AG04450 (cell line): ENCODE results near the gene PNRC2. TPM values are rescaled to one million over a fixed set of nuclear protein-coding genes. Genes with fewer than 3 reads are reported as not detected.

Source experiments
- CTCF ChIA-PET: fragments of 300-600, 350-600 bp; formaldehyde crosslinking; extraction: SDS; loops from one replicate; lab custom pipeline; 2022; ENCODE audit warnings: antibody characterized with exemption, inconsistent platforms; lab: Charles Lee
- POLR2A ChIA-PET: fragments of 350-600 bp; formaldehyde crosslinking; extraction: SDS; loops from one replicate; lab custom pipeline; 2021; ENCODE audit warnings: antibody characterized with exemption, inconsistent platforms; lab: Yijun Ruan, JAX
- DNase-seq: peaks from one replicate; pipeline ENCODE4 v3.0.0-alpha.2; 2011; ENCODE audit warnings: low read depth, low spot score
- H3K27ac ChIP-seq: one replicate; pipeline ENCODE4 v1.5.1; 2012; ENCODE audit warnings: low read depth, low read length, control low read depth
- H3K27me3 ChIP-seq: one replicate; pipeline ENCODE4 v1.6.0; 2012; ENCODE audit warnings: low read length; ENCODE audit not compliant: control insufficient read depth, insufficient read depth
- H3K4me3 ChIP-seq: 2 replicates; pipeline ENCODE4 v1.5.1; 2011; ENCODE audit warnings: mild to moderate bottlenecking, low read depth, low read length, control low read depth
- H3K9me3 ChIP-seq: 2 replicates; pipeline ENCODE4 v1.5.1; 2012; ENCODE audit warnings: low read length; ENCODE audit not compliant: control insufficient read depth, insufficient read depth
- polyA plus RNA-seq: library from polyadenylated mRNA; depleted of rRNA; stranded (reverse); fragments of >200 nt; gene quantifications from 2 replicates; pipeline ENCODE4 v1.2.3, GENCODE V29; 2011
- TF ChIP-seq, protein P1 (sequence below): IDR thresholded peaks from 2 replicates; pipeline ENCODE4 v1.5.1; 2011; ENCODE audit warnings: low read depth, low read length, control low read depth, inconsistent platforms

PNRC2 gene
- polyA plus RNA-seq, 1 experiment, result 96.0 TPM

DNA sequence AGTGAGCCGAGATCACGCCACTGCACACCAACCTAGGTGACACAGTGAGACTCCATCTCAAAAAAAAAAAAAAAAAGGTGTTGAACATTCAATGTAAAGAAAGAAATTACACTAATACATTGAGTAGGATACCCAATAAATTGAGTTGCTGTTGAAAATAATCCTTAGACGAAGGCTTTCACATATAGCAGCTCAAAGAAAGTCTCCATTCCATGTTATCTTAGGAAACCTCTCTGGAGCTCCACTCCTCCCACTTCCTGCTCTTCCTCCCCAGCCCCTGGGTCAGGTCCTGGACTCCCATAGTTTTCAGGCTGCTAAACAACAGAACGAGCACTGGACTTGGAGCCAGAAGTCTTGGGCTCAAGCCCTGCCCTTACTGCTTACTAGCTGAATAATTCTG is 30.8 kb upstream of the PNRC2 start:
- POLR2A ChIA-PET, result no interaction called here
- TF ChIP-seq, protein P1, sequence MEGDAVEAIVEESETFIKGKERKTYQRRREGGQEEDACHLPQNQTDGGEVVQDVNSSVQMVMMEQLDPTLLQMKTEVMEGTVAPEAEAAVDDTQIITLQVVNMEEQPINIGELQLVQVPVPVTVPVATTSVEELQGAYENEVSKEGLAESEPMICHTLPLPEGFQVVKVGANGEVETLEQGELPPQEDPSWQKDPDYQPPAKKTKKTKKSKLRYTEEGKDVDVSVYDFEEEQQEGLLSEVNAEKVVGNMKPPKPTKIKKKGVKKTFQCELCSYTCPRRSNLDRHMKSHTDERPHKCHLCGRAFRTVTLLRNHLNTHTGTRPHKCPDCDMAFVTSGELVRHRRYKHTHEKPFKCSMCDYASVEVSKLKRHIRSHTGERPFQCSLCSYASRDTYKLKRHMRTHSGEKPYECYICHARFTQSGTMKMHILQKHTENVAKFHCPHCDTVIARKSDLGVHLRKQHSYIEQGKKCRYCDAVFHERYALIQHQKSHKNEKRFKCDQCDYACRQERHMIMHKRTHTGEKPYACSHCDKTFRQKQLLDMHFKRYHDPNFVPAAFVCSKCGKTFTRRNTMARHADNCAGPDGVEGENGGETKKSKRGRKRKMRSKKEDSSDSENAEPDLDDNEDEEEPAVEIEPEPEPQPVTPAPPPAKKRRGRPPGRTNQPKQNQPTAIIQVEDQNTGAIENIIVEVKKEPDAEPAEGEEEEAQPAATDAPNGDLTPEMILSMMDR, result no peak
- peaks cover 11% of the 10 kb centered on the region for H3K27me3 ChIP-seq
- no peak for DNase-seq
- CTCF ChIA-PET, result no interaction called here
- H3K27ac ChIP-seq, result no peak overlapping the region
- H3K9me3 ChIP-seq, result no peaks in the 10 kb centered on the region
- no peak overlapping the region for H3K4me3 ChIP-seq

DNA sequence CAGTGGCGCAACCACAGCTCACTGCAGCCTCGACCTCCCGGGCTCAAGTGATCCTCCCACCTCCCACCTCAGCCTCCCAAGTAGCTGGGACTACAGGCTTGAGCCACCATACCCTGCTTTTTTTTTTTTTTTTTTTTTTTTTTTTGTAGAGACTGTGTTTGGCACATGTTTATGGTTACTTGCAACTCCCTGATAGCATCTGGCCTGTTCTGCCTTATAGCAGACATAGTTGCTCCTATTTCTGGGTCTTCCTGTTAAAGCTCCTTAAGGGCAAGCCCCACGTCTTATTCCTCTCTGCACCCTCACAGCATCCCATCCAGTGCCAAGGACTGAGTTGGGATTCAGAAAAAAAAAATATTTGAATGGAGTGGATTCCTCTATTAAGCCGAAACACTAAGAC is 29.4 kb upstream of the PNRC2 start:
- H3K27me3 ChIP-seq, result peaks cover 8% of the 10 kb centered on the region
- DNase-seq, result no peak
- ChIA-PET CTCF (interaction anchor here (0.5 kb wide), 1 partner anchor 60 kb away, joined by 7 read pairs; no protein-coding TSS in a partner anchor), POLR2A (no interaction called here)
- TF ChIP-seq, protein P1, result no peak
- H3K4me3 ChIP-seq, result no peak overlapping the region
- no peak overlapping the region for H3K27ac ChIP-seq
- H3K9me3 ChIP-seq, result no peaks in the 10 kb centered on the region; the same call in 1 of the 2 replicates

DNA sequence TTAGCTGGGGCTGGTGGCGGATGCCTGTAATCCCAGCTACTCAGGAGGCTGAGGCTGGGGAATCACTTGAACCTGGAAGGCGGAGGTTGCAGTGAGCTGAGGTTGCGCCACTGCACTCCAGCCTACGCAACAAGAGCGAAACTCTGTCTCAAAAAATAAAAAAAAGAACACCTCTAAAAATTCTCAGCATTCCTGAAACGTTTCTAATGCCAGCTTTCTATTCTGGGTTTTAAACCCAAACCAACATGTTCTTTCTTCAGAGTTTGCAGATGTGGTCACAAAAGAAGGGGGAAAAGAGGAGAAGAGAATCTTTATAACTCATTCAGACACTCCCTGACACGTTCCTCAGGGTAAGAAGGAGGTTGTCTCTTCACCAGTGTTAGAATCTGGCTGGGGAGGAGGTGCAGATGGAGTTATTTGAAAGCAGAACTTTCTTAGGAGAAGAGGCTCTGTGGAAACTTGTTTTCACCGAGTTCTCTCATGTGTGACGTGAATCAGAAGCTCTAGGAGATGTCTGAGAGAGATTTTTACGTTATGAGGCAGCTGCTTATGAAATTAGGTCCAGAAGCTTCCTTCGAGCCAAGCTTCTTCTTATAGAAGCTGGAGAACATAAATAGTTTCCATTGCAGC is 28.7 kb upstream of the PNRC2 start:
- no peaks in the 10 kb centered on the region; the same call in 1 of the 2 replicates for H3K9me3 ChIP-seq
- DNase-seq, result peak; percentile 18
- CTCF ChIA-PET, result interaction anchor here (0.5 to 1.0 kb wide), 3 partner anchors 60 to 159 kb away, joined by 3 to 7 read pairs (median 3); no protein-coding TSS in a partner anchor
- peak overlapping the region; percentile 23 for H3K27ac ChIP-seq
- H3K4me3 ChIP-seq, result no peak overlapping the region; the same call in 1 of the 2 replicates
- H3K27me3 ChIP-seq, result peaks cover 8% of the 10 kb centered on the region
- TF ChIP-seq, protein P1, result no peak
- POLR2A ChIA-PET, result no interaction called here

DNA sequence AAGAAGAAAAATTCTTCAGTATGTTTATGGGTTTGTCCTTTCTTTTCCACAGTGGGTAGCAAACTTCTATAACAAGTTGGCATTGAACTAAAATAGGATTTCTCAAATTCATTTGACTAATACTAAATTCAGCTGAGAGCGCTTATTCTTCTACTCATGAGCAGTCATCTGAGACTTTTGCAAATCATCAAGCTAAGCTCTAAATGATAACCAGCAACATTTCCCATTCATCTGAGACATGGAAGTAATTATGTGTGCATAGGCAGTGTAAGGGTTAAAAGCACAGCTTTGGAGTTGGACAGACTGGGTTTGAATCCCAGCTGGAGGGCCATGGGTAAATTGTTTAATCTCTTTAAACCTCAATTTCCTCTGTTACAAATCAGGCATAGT is 28.1 kb upstream of the PNRC2 start:
- ChIA-PET POLR2A (interaction anchor here (0.7 kb wide), 1 partner anchor 88 kb away, joined by 5 read pairs; no protein-coding TSS in a partner anchor), CTCF (interaction anchor here (0.9 to 1.0 kb wide), 2 partner anchors 97 to 160 kb away, joined by 3 read pairs; no protein-coding TSS in a partner anchor)
- Histone ChIP-seq H3K27ac (no peak overlapping the region), H3K4me3 (no peak overlapping the region; the same call in 1 of the 2 replicates), H3K9me3 (no peaks in the 10 kb centered on the region; the same call in 1 of the 2 replicates), H3K27me3 (peaks cover 8% of the 10 kb centered on the region)
- TF ChIP-seq, protein P1, result no peak
- no peak for DNase-seq

DNA sequence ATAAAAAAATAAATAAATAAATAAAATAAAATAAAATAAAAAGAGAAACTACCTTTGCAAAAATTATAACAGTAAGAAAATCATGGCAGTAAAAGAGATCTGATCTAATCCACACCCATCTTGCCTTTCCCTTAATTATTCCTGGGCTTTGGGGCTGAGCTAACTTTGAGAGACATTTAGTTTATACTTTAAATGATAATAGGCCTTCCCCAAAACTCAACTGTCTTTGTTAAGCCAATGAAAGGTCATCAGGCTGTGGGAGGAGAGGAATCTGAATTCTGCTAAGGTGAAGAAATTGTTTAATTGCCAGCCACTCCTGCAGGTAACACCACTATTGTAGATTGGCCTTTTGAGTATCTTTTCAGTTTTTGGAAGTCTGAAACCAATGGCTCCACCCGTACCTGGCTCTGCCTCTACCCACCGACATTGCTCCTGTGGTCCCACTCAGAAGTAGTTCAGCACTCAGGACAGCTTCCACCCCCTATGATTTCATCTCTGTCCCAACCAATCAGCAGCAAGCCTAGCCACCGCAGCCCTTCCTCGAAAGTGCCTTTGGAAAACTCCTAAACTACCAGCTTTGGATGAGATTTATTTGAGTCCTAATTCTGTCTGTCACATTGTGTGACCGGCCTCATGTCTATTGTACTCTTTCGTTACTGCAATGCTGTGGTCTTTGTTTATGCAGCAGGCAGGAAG is 23.0 kb upstream of the PNRC2 start:
- Histone ChIP-seq H3K27ac (no peak overlapping the region), H3K4me3 (no peak overlapping the region), H3K27me3 (peaks cover 2% of the 10 kb centered on the region), H3K9me3 (no peaks in the 10 kb centered on the region; the same call in 1 of the 2 replicates)
- POLR2A ChIA-PET, result no interaction called here
- TF ChIP-seq, protein P1, result no peak
- DNase-seq, result no peak
- CTCF ChIA-PET, result no interaction called here
